ENCODE results near the gene ZNF80.

Gene ZNF80

DNA sequence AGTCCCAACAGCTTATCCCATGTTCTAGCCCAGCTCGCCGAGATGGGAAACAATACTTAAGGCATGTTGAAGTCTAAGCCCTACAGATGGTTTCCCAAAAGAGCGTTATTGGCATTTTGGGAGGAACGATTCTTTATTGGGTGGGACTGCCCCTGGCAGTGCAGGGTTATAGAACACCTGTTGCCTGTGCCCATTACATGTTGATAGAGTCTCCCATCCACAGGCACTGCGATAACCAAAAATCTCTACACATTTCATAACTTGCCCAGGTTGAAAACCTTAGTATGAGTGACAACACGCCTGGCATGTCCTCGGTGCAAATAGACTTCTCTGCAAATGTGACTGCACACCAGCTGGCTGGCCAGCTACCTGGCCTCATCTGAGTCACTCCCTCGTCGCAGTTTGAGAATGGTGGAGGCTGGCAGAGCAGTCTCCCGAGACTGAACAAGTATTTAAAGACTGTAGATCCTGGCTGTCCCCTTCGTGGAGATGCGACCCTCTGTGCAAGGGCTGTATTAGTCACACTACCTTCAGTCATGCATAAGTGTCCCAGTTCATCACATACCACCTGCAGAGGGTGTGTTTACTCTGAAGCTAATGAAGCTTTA is 18.7 kb downstream of the ZNF80 start:
- no peak for DNase-seq (ENCODE audit: low spot score)

DNA sequence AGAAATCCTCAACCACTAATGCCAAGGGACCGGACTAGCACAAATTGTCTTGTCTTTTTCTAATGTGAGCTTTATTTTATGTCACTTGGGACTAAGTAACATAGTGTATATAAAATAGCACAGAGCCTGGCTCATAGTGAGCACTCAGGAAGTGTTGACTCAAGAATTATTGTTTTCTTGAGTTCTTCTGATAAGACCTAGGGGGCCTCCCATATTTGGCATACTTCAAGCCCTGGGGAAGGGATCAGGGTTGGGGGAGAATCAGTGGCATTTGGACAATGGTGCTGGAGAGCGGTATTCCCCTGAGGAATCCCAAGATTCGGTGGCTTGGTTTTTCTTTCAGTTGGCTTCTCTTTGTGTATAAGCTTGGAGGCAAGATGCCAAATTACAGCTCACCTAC is 19.4 kb downstream of the ZNF80 start:
- no peak for DNase-seq (ENCODE audit: low spot score)

DNA sequence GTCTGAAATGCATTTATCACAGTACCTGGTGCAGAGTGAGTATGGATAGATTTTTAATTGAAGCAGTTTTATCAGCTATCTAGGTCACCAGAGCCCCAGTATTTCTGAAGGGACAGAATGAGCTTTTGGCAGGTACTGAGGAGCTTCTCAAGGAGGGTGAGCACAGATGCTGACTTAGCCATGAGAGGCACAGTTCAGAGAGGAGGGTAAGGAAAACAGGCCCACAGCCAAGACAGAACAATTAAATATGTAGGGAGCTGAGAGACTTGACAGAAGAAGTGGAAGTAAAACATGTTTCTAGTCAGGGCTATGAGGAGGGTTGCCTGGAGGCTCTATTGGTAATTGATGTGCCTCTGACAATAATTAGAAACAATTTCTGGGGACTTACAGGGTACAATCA is 20.1 kb downstream of the ZNF80 start:
- DNase-seq (ENCODE audit: low spot score): no peak

DNA sequence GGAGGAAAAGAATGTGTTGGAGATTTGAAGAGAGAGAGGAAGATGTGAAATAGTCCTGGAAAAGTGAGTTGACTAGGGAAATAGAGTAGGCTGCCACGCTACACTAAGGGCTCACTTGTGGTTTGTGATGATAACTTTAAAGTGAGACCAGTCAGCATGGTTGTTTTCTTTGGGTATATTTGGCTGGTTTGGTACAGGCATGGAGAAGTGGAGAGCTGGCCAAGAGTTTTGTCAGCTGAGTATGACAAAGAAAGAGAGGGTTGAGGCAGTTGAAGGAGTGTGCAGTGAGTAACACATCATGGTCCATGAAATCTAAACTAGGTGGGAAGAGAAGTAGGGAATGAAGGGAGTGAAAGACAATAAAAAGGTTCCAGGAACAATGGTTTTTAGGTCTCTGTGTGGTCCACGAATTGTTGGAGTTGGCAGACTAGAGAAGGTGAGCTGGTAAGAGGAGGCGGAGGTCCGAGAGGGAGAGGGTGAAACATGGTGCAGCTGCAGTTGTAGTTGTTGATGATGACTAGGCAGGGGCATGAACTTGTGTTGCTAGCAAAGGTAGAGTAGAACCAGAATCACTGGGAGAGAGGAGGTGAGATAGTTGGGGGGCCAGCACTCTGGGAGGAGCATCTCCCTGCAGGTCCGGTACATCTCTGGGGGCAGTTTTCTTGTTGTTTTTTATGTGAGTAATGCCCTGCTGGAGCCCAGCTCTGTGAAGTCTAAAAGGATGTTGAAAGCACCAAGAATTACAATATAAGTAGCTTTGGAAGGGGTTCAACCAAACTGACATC is 21.0 kb downstream of the ZNF80 start:
- DNase-seq (ENCODE audit: low spot score): no peak

DNA sequence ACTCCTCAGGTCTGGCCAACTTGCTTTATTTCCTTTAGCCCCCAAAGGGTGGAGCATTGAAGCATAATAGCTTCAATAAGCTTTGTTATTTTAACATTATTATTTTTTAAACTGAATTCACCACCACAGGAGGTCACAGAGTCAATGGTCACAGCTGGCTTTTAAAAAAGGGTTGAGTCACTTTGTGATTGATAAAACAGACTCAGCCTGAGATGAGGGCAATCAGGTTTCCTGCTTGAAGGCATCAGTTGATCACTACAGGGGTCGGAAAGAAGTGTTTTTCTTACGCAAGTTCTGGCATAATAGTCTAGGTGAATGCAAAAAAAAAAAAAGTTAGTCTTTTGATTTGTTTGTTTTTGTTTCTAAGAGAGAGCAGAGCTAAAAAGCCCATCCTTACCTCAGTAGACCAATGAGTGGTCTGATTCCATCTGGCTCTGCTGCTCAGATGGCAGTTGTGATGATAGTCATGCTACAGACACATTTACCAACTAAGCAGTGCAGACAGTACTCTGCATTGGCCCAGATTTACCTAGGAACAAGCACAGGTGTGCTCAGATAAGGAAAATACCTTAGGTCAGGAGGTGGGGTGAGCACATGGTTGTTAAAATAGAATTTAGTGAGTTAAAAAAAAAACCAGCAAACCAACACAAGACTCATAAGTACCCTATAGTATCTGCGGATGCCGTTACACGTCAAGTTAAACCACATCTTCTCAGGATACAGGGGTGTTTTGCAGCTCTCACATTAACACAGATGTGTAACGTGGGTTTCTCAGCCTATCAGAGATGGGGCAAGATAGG is 22.6 kb downstream of the ZNF80 start:
- no peak for DNase-seq (ENCODE audit: low spot score)

DNA sequence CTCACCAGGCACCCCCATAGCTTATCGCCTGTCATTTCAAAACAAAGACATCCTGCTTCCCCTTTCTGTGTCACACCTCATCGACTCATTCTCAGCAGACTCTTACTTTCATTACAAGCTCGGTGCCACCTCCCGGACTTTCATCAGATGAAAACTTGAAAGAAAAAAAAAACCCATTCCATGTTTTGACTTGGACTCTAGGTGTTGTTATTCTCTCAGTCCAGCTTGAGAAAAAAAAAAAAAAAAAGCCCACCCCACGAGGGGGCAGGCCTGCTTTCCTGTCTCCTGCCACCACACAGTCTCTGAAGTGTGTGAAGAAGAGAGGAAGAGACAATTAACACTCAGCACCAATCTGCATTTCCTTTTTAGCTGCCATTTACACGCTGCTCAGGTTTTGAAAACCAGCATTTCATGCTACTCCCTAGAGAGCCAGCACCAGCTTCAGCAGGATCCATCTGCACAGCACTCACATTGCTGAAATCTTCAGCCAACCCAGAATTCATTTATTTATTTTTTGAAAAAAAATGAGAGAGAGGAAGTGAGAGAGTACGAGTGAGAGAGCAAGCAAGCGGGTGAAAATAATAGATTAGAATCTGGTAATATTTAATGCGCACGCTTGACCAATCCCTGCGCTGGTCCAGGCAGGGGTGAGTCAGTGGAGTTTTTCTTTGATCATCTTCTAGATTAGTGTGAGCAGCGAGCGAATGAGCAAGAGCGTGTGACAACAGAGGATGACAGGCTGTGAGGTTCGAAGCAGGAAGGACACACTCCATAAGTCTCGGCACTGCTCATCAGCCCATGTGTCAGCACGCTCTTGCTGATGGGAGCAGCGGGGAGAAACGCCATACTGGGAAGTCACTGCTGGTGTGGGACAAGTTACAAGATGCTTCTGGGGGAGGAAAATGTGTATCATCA is 23.5 kb downstream of the ZNF80 start:
- DNase-seq (ENCODE audit: low spot score): no peak

DNA sequence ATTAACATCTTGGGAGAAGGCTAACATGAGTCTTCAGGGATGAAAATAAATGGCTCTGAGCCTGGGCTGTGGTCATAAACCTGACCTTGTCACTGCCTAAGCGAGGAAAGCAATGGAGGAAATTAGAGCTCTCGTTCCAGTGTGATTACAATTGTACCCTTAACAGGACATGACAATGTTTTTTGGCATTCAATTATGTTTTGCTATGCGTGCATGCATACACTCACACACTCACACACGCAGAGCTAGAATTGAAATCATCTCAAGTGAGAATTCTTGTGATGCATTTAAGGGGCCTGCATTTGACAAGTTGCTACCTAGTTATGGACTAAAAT is 24.1 kb downstream of the ZNF80 start:
- DNase-seq (ENCODE audit: low spot score): no peak

DNA sequence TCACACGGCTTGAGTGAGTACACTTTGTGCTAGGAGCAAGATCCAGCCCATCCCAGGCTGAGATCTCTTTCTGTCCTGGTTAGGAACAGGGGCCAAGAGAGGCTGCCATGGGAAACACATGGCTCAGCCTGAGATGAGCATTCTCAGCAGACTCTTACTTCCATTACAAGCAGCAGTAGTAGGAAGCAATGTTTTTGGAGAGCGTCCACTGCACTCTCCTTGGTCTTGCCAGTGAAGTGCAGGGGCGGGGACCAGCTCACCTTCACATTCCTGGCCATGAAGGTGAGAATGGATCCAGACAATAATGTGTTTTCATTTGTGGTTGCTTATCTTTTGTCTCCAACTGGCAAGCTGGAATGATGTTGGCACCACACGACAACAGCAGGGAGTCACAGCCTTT is 24.7 kb downstream of the ZNF80 start:
- no peak for DNase-seq (ENCODE audit: low spot score)

DNA sequence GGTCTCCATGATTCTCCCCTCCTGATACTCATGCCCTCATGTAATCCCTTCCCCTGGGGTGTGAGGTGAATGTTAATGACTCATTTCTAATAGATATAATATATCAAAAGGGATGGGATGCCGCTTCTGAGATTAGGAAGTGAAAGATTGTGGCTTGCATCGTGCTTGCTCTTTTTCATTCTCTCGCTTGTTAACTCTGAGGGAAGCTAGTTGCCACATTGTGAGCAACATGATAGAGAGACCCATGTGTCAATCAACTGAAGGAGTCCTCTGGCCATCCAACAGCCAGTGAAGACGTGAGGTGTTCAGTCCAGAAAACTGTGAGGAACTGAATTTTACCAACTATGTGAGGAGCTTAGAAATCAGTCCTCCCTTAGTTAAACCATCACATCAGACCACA is 29.6 kb downstream of the ZNF80 start:
- DNase-seq (ENCODE audit: low spot score): no peak

DNA sequence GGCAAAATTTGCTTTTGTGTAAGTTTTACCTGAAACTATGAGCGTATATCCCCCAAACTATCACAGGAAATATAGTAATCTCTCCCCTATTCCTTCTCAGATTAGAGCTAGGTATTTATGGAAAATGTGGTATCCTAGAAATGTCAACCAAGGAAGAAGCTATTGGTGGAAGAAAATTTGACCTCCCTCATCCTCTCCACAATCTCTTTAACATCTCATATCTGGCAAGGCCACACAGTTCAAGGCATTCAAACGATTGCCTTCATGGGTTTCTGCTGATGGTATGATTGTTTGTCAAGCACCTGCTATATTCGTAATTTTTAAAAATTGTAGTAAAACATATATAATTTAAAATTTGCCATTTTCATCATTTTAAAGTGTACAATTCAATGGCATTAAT is 31.0 kb downstream of the ZNF80 start:
- DNase-seq (ENCODE audit: low spot score): no peak

DNA sequence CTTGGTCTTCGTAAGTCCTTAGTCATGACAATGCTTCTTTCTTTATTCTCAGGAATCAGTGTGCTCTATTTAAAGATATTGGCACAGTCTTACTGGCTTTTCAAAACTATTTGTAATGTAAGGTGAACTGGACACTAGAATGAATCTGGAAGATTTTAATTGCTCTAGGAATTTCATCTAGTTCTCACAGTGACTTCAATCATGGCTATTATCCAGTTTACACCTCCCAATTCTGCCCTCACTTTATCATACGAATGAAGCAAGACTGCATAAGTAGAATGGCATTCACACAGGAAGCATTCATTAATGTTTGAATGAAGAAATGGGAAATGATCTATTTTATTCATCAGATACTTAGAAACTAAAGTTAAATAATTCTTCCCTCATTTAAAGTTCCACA is 31.8 kb downstream of the ZNF80 start:
- DNase-seq (ENCODE audit: low spot score): no peak

DNA sequence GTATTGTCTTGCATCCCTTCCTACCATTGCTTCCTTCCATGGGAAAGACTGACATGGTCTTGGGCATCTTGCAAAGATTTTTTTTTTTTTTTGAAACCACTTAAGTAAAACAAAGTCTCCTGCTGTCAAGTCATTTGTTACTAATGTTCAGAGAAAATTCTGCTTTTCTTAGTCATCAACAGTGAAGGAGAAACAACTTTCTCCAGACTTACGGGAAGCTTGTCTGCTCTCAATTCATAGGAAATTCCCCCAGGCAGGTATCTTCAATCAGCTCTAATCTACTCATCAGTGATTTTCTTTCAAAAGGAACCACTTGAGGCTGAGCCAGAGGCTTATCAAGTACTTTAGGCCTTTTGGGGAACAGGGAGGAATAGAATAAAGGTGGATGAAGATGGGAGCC is 42.6 kb downstream of the ZNF80 start:
- no peak for DNase-seq (ENCODE audit: low spot score)

DNA sequence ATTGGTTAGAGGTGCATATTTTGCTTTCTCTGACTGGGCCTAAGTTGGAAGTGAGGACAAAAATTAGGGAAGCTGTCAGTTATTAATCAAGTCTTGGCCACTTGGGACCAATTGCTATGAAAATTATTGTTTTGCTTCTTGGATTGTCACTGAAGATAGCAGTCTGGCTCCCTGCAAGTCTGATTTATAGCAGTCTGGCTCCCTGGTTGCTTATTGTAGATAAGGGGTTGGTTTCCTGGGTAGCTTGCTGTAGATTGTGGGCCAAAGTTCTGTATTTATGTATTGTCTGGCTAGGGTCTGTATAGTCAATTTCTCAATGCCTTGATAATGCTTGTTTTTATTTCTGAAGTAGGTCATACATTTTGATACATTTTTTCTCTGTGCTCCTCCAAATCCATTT is 45.2 kb downstream of the ZNF80 start:
- DNase-seq (ENCODE audit: low spot score): no peak

DNA sequence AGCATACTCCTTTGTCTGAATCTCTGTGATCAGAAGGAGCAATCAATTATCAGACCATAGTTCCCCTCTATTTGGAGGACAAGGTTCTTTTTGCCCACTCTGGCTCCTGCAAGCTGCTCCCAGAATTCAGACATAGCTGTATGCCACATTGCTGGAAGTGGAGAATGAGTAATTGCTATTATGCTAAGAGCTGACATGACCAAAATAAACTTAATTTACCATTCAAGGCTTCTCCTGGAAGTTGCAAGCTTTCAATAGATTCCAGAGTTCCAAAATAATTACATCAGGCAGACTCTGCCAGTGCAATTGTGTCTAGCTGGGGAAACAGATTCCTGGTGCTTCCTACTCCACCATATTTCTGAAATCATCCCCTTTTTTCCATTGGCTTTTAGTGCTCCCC is 50.9 kb downstream of the ZNF80 start:
- no peak for DNase-seq (ENCODE audit: low spot score)

All from D341Med (cell line).